Lower lobe of right lung (tissue), 2 donors: ENCODE measurements around the gene FRMPD4. TPM values are rescaled to one million over a fixed set of nuclear protein-coding genes. Genes with fewer than 3 reads are reported as not detected.

Experiments
- ATAC-seq, 2 donors: fragments of 200-7000 bp; cut with Tn5 transposase; one replicate each; pipeline ENCODE4 v1.9.1; 2020 to 2022; ENCODE audit warnings: mild to moderate bottlenecking in 2 of 2, moderate library complexity in 2 of 2
- DNase-seq: peaks from one replicate; pipeline ENCODE4 v3.0.0-alpha.2; 2020
- H3K27ac ChIP-seq: fragments of 200-600 bp; one replicate; pipeline ENCODE4 v1.8.0; 2022
- H3K27me3 ChIP-seq: fragments of 200-600 bp; one replicate; pipeline ENCODE4 v1.8.0; 2022; ENCODE audit warnings: low read depth
- H3K36me3 ChIP-seq: fragments of 200-600 bp; one replicate; pipeline ENCODE4 v1.8.0; 2022; ENCODE audit warnings: mild to moderate bottlenecking
- H3K4me1 ChIP-seq: fragments of 200-600 bp; one replicate; pipeline ENCODE4 v1.8.0; 2022
- H3K4me3 ChIP-seq: fragments of 200-600 bp; one replicate; pipeline ENCODE4 v1.8.0; 2022; ENCODE audit warnings: mild to moderate bottlenecking
- H3K9me3 ChIP-seq: fragments of 200-600 bp; one replicate; pipeline ENCODE4 v1.8.0; 2022
- intact Hi-C: fragments of 100-400 bp; cut with DNase I; formaldehyde crosslinking; loops from one replicate; pipeline ENCODE4 v1.11.0; 2022
- total RNA-seq: library from RNA; stranded (reverse); fragmentation: NEBNext Ultra II Directional; extraction: Animal tissue kit (Norgen Biotek cat#: 25700); gene quantifications from one replicate; pipeline ENCODE4 v1.2.1, GENCODE V29; 2021
- TF ChIP-seq, protein P1 (sequence below): fragments of 200-600 bp; IDR thresholded peaks from one replicate; pipeline ENCODE4 v1.8.0; 2022; ENCODE audit warnings: antibody characterized with exemption, mild to moderate bottlenecking
- donor health status: DM: no; HTN: yes; CAD: no; lungs with severe emphysema.

FRMPD4 gene
- total RNA-seq, 1 donor from 2014 or later, result 0.15 TPM

DNA sequence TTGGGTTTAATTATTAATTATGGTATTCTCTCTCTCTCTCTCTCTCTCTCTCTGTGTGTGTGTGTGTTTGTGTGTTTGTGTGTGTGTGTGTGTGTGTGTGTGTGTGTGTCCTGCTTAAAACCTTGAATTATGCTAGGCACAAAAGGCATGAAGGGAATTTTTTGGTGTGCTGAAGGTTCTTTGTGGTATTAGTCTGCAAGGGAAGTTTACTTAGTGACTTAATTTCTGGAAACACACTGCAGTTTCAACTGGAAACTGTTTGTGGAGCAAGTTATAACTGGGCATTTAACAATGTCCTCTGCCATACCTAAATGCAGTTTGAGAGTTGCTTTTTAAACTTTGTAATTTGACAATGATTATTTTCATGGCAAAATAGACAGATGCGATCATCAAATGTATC is 111.7 kb downstream of the FRMPD4 start:
- intact Hi-C loops, result no loop called here
- no peak for DNase-seq
- Histone ChIP-seq H3K4me1 (no peaks in the 10 kb centered on the region), H3K27me3 (no peaks in the 10 kb centered on the region), H3K9me3 (no peaks in the 10 kb centered on the region), H3K36me3 (no peaks in the 10 kb centered on the region), H3K27ac (no peak overlapping the region), H3K4me3 (no peak overlapping the region)
- no peak for ATAC-seq
- TF ChIP-seq, protein P1, sequence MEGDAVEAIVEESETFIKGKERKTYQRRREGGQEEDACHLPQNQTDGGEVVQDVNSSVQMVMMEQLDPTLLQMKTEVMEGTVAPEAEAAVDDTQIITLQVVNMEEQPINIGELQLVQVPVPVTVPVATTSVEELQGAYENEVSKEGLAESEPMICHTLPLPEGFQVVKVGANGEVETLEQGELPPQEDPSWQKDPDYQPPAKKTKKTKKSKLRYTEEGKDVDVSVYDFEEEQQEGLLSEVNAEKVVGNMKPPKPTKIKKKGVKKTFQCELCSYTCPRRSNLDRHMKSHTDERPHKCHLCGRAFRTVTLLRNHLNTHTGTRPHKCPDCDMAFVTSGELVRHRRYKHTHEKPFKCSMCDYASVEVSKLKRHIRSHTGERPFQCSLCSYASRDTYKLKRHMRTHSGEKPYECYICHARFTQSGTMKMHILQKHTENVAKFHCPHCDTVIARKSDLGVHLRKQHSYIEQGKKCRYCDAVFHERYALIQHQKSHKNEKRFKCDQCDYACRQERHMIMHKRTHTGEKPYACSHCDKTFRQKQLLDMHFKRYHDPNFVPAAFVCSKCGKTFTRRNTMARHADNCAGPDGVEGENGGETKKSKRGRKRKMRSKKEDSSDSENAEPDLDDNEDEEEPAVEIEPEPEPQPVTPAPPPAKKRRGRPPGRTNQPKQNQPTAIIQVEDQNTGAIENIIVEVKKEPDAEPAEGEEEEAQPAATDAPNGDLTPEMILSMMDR, result no peak

DNA sequence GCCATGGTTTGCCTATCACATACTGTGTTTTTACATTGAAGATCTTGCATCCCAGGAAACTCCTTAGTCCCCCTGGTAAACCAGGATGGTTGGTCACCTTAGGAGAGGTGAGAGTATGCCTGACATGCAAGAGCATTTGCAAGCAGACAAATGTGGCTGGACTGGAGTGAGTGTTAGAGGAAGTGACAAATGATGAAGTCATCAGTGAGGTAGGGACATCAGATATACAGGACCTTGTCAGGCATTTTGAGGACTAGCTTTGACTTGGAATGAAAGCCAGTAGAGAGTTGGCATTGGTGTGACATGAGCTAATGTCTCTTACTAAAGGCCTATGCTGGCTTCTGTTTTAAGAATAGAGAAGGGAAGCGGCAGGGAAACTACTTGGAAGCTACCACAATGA is 124.9 kb downstream of the FRMPD4 start:
- H3K36me3 ChIP-seq, result no peaks in the 10 kb centered on the region
- intact Hi-C loops, result no loop called here
- no peaks in the 10 kb centered on the region for H3K4me1 ChIP-seq
- ATAC-seq, result no peak
- DNase-seq, result no peak
- TF ChIP-seq, protein P1, result no peak
- no peaks in the 10 kb centered on the region for H3K9me3 ChIP-seq
- H3K4me3 ChIP-seq, result no peak overlapping the region
- H3K27ac ChIP-seq, result no peak overlapping the region
- no peaks in the 10 kb centered on the region for H3K27me3 ChIP-seq

GRCh38 chrX:12269484-12269883 is 131.2 kb downstream of the FRMPD4 start:
- Histone ChIP-seq H3K36me3 (no peaks in the 10 kb centered on the region), H3K9me3 (no peaks in the 10 kb centered on the region), H3K4me3 (no peak overlapping the region), H3K27me3 (no peaks in the 10 kb centered on the region), H3K4me1 (no peaks in the 10 kb centered on the region), H3K27ac (no peak overlapping the region)
- ATAC-seq (no peak), DNase-seq (no peak)
- intact Hi-C loops, result no loop called here
- TF ChIP-seq, protein P1, result no peak

DNA sequence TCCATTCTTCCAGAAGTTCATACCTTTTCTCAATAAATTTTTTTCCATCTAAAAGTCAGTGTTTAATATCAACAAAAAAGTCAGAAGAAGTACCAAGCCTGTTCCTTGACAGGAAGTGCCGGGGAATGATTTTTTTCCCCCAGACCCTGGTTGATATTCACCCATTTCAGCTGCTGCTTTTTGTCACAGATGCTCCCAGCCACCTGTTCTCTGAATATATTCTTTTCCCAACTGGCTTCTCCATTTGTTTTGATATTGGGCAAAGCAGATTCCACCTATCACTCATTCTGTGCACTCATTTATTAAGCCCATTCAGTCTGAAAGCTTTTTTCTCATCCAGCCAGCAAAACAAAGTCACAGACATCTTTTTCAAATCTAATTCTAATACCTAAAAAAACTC is 139.9 kb downstream of the FRMPD4 start:
- H3K27me3 ChIP-seq, result no peaks in the 10 kb centered on the region
- H3K9me3 ChIP-seq, result no peaks in the 10 kb centered on the region
- no peak for ATAC-seq
- intact Hi-C loops, result no loop called here
- TF ChIP-seq, protein P1, result no peak
- no peaks in the 10 kb centered on the region for H3K36me3 ChIP-seq
- no peak overlapping the region for H3K4me3 ChIP-seq
- no peaks in the 10 kb centered on the region for H3K4me1 ChIP-seq
- no peak overlapping the region for H3K27ac ChIP-seq
- DNase-seq, result no peak

DNA sequence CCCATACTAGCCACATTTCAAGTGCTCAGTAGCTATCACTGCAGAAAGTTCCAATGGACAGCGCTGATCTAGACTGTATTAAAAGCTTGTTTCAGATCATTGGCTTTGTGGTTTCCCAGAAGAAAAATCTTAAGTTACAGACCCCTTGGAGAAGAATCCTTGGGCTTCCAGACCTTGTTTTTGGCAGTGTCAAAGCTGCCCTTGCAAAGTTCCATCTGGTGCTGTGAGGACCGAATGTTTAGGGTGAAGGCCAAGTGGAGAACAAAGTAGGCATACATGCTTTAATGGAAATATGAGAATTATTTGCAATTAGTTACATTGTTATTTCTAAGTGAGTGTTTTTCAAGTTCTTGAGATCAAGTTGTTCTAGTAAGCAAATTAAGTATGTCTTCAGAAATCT is 144.7 kb downstream of the FRMPD4 start:
- no peak overlapping the region for H3K27ac ChIP-seq
- intact Hi-C loops, result no loop called here
- DNase-seq (no peak), ATAC-seq (no peak)
- no peaks in the 10 kb centered on the region for H3K36me3 ChIP-seq
- H3K27me3 ChIP-seq, result no peaks in the 10 kb centered on the region
- no peaks in the 10 kb centered on the region for H3K9me3 ChIP-seq
- TF ChIP-seq, protein P1, result no peak
- no peaks in the 10 kb centered on the region for H3K4me1 ChIP-seq
- no peak overlapping the region for H3K4me3 ChIP-seq
